ENCODE data around the gene WDCP. TPM values are rescaled to one million over a fixed set of nuclear protein-coding genes. Genes with fewer than 3 reads are reported as not detected.
"Not testable (repeated sequence)": the region's sequence is repeated elsewhere in the genome, so short reads cannot be mapped to it uniquely, and the experiment has no call there.

WDCP gene
- polyA plus RNA-seq, 1 donor from 2014 or later: 15.7 TPM

DNA sequence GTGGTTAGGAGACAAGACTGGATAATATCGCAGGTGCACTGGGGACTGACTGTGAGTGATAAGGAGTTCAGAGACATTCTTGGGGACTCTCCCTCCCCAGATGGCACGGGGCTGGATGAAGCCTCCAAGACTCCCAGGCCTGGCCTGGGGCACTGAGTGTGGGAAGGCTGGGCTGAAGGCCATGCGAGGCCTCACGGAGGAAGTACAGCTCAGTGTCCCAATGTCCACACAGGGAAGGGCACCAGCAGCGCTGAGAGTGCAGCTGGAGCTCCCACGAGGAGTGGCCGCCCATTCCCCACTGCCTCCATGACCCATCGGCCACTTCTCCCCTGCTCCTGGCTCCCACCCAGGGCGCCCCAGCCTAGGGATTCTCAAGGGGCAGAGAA is 30.8 kb downstream of the WDCP start:
- H3K36me3 ChIP-seq (ENCODE audit: insufficient read depth, low read length): no peaks in the 10 kb centered on the region
- no peak overlapping the region for H3K4me3 ChIP-seq (ENCODE audit: low read length)
- no peak overlapping the region for H3K27ac ChIP-seq (ENCODE audit: low read length)
- H3K27me3 ChIP-seq (ENCODE audit: insufficient read depth, low read depth, low read length): no peaks in the 10 kb centered on the region
- H3K4me2 ChIP-seq (ENCODE audit: low read length): no peak overlapping the region
- H3K9ac ChIP-seq (ENCODE audit: low read length): no peak overlapping the region
- H4K20me1 ChIP-seq (ENCODE audit: insufficient read depth): no peaks in the 10 kb centered on the region
- TF ChIP-seq POLR2AphosphoS5 (IDR thresholded peaks at IDR 0.05): no peak
- no peak for TF ChIP-seq SMC3 (conservative IDR thresholded peaks at IDR 0.05; ENCODE audit: poor library complexity)
- TF ChIP-seq, protein P1, sequence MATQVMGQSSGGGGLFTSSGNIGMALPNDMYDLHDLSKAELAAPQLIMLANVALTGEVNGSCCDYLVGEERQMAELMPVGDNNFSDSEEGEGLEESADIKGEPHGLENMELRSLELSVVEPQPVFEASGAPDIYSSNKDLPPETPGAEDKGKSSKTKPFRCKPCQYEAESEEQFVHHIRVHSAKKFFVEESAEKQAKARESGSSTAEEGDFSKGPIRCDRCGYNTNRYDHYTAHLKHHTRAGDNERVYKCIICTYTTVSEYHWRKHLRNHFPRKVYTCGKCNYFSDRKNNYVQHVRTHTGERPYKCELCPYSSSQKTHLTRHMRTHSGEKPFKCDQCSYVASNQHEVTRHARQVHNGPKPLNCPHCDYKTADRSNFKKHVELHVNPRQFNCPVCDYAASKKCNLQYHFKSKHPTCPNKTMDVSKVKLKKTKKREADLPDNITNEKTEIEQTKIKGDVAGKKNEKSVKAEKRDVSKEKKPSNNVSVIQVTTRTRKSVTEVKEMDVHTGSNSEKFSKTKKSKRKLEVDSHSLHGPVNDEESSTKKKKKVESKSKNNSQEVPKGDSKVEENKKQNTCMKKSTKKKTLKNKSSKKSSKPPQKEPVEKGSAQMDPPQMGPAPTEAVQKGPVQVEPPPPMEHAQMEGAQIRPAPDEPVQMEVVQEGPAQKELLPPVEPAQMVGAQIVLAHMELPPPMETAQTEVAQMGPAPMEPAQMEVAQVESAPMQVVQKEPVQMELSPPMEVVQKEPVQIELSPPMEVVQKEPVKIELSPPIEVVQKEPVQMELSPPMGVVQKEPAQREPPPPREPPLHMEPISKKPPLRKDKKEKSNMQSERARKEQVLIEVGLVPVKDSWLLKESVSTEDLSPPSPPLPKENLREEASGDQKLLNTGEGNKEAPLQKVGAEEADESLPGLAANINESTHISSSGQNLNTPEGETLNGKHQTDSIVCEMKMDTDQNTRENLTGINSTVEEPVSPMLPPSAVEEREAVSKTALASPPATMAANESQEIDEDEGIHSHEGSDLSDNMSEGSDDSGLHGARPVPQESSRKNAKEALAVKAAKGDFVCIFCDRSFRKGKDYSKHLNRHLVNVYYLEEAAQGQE (IDR thresholded peaks at IDR 0.05; ENCODE audit: borderline replicate concordance): no peak
- no peak for TF ChIP-seq EP300 (conservative IDR thresholded peaks at IDR 0.05; ENCODE audit: poor library complexity, severe bottlenecking)
- TF ChIP-seq MXI1 (conservative IDR thresholded peaks at IDR 0.05; ENCODE audit: poor library complexity, severe bottlenecking): no peak
- no peak for TF ChIP-seq TAF1 (IDR thresholded peaks at IDR 0.05; ENCODE audit: low read depth)
- TF ChIP-seq EZH2 (IDR thresholded peaks at IDR 0.05; ENCODE audit: borderline replicate concordance, insufficient read depth, low read length, poor library complexity, severe bottlenecking): no peak
- no peak for TF ChIP-seq RAD21 (conservative IDR thresholded peaks at IDR 0.05)
- TF ChIP-seq, protein P2, sequence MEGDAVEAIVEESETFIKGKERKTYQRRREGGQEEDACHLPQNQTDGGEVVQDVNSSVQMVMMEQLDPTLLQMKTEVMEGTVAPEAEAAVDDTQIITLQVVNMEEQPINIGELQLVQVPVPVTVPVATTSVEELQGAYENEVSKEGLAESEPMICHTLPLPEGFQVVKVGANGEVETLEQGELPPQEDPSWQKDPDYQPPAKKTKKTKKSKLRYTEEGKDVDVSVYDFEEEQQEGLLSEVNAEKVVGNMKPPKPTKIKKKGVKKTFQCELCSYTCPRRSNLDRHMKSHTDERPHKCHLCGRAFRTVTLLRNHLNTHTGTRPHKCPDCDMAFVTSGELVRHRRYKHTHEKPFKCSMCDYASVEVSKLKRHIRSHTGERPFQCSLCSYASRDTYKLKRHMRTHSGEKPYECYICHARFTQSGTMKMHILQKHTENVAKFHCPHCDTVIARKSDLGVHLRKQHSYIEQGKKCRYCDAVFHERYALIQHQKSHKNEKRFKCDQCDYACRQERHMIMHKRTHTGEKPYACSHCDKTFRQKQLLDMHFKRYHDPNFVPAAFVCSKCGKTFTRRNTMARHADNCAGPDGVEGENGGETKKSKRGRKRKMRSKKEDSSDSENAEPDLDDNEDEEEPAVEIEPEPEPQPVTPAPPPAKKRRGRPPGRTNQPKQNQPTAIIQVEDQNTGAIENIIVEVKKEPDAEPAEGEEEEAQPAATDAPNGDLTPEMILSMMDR (IDR thresholded peaks at IDR 0.05; ENCODE audit: poor library complexity, severe bottlenecking): no peak
- H2AFZ ChIP-seq (ENCODE audit: low read depth, low read length): no peak overlapping the region
- H3K9me3 ChIP-seq (ENCODE audit: low read length): no peaks in the 10 kb centered on the region
- no peaks in the 10 kb centered on the region for H3F3A ChIP-seq (ENCODE audit: insufficient read depth, low read length, poor library complexity, severe bottlenecking)
- H3K79me2 ChIP-seq (replicated peaks; ENCODE audit: insufficient read depth, low read length): no peaks in the 10 kb centered on the region
- no peaks in the 10 kb centered on the region for H3K9me2 ChIP-seq (ENCODE audit: insufficient read depth, low read length)

DNA sequence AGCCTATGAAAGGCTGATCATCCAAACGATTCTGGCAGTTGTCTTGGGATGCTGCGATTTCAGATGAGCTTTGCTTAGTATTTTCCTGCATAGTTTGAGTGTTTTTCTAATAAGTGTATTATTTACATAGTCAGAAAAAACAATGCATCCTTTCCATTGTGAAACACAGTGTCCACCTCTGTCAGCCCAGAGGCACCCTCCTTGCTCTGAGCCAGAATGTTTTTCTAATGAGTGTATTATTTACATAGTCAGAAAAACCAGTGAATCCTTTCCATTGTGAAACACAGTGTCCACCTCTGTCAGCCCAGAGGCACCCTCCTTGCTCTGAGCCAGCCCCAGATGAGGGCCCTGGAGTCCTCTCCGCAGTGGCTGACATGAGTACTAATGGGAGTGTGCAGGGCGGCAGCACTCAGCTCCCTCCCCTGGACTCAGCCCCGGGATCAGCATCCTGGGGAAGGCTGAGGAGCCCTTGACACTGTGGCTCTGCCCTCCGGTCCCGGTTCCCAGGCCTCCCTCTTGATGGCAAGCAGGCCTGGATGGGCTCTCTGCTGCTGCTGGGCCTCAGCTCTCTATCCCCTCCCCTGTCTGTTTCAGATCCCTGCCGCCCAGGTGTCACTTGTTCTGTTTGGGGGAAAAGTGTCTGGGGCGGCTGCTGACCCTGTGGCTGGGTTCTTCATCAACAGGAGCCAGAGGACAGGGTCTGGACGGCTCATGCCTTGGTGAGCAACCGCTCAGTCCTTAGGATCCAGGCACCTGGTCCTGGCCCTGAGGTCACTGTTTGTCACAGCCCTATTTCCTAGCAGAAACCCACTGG is 31.4 kb downstream of the WDCP start:
- H3F3A ChIP-seq (ENCODE audit: insufficient read depth, low read length, poor library complexity, severe bottlenecking): no peaks in the 10 kb centered on the region
- TF ChIP-seq RAD21 (conservative IDR thresholded peaks at IDR 0.05) (no peak), MXI1 (conservative IDR thresholded peaks at IDR 0.05; ENCODE audit: poor library complexity, severe bottlenecking) (no peak), EZH2 (IDR thresholded peaks at IDR 0.05; ENCODE audit: borderline replicate concordance, insufficient read depth, low read length, poor library complexity, severe bottlenecking) (no peak), TAF1 (IDR thresholded peaks at IDR 0.05; ENCODE audit: low read depth) (no peak), SMC3 (conservative IDR thresholded peaks at IDR 0.05; ENCODE audit: poor library complexity) (no peak), EP300 (conservative IDR thresholded peaks at IDR 0.05; ENCODE audit: poor library complexity, severe bottlenecking) (no peak), POLR2AphosphoS5 (IDR thresholded peaks at IDR 0.05) (no peak)
- TF ChIP-seq, protein P1 (IDR thresholded peaks at IDR 0.05; ENCODE audit: borderline replicate concordance): no peak
- TF ChIP-seq, protein P2 (IDR thresholded peaks at IDR 0.05; ENCODE audit: poor library complexity, severe bottlenecking): no peak
- no peak overlapping the region for H3K27ac ChIP-seq (ENCODE audit: low read length)
- no peaks in the 10 kb centered on the region for H4K20me1 ChIP-seq (ENCODE audit: insufficient read depth)
- H3K4me2 ChIP-seq (ENCODE audit: low read length): no peak overlapping the region
- no peaks in the 10 kb centered on the region for H3K9me3 ChIP-seq (ENCODE audit: low read length)
- H3K36me3 ChIP-seq (ENCODE audit: insufficient read depth, low read length): no peaks in the 10 kb centered on the region
- H3K27me3 ChIP-seq (ENCODE audit: insufficient read depth, low read depth, low read length): no peaks in the 10 kb centered on the region
- no peaks in the 10 kb centered on the region for H3K9me2 ChIP-seq (ENCODE audit: insufficient read depth, low read length)
- H3K79me2 ChIP-seq (replicated peaks; ENCODE audit: insufficient read depth, low read length): no peaks in the 10 kb centered on the region
- H3K9ac ChIP-seq (ENCODE audit: low read length): no peak overlapping the region
- no peak overlapping the region for H3K4me3 ChIP-seq (ENCODE audit: low read length)
- no peak overlapping the region for H2AFZ ChIP-seq (ENCODE audit: low read depth, low read length)

DNA sequence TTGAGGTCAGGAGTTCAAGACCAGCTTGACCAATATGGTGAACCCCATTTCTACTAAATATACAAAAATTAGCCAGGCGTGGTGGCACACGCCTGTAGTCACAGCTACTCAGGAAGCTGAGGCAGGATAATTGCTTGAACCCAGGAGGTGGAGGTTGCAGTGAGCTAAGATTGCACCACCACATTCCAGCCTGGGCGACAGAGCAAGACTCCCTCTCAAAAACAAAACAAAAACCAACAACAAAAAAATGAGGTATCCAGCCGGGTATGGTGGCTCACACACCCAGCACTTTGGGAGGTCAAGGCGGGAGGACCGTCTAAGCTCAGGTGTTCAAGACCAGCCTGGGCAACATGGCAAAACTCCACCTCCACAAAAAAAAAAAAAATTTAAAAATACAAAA is 32.3 kb downstream of the WDCP start:
- H2AFZ ChIP-seq (ENCODE audit: low read depth, low read length); H3K9me2 ChIP-seq (ENCODE audit: insufficient read depth, low read length); H3K4me3 ChIP-seq (ENCODE audit: low read length); H3K27me3 ChIP-seq (ENCODE audit: insufficient read depth, low read depth, low read length); H3K4me2 ChIP-seq (ENCODE audit: low read length); H3K9me3 ChIP-seq (ENCODE audit: low read length); H3K36me3 ChIP-seq (ENCODE audit: insufficient read depth, low read length); H3K27ac ChIP-seq (ENCODE audit: low read length); H3K9ac ChIP-seq (ENCODE audit: low read length); H4K20me1 ChIP-seq (ENCODE audit: insufficient read depth); H3K79me2 ChIP-seq (replicated peaks; ENCODE audit: insufficient read depth, low read length); H3F3A ChIP-seq (ENCODE audit: insufficient read depth, low read length, poor library complexity, severe bottlenecking): not testable (repeated sequence)
